ENCODE data around the gene SLC30A7.
"Not testable (repeated sequence)": the region's sequence is repeated elsewhere in the genome, so short reads cannot be mapped to it uniquely, and the experiment has no call there.

Gene SLC30A7

GRCh38 chr1:100942304-100943046, 46.6 kb downstream of the SLC30A7 start:
- no peak for DNase-seq

- DNase-seq = no peak
These were observed 47.6 kb downstream of the SLC30A7 start for GRCh38 chr1:100943533-100943932.

- not testable (repeated sequence) for DNase-seq
These were observed 50.2 kb downstream of the SLC30A7 start for GRCh38 chr1:100946064-100946463.

- not testable (repeated sequence) for DNase-seq
These were observed 51.9 kb downstream of the SLC30A7 start for GRCh38 chr1:100947816-100948215.

- not testable (repeated sequence) for DNase-seq
These were observed 53.0 kb downstream of the SLC30A7 start for GRCh38 chr1:100948721-100949405.

- peak; percentile 82 for DNase-seq
These were observed 53.7 kb downstream of the SLC30A7 start for GRCh38 chr1:100949515-100950158.

GRCh38 chr1:100950337-100950736, 54.4 kb downstream of the SLC30A7 start:
- DNase-seq = no peak

- DNase-seq = no peak
These were observed 54.9 kb downstream of the SLC30A7 start for GRCh38 chr1:100950781-100951180.

GRCh38 chr1:100952104-100952745, 56.3 kb downstream of the SLC30A7 start:
- no peak for DNase-seq

GRCh38 chr1:100952970-100953369, 57.1 kb downstream of the SLC30A7 start:
- DNase-seq = not testable (repeated sequence)

- no peak for DNase-seq
These were observed 58.3 kb downstream of the SLC30A7 start for GRCh38 chr1:100953960-100954730.

- no peak for DNase-seq
These were observed 59.4 kb downstream of the SLC30A7 start for GRCh38 chr1:100955322-100955721.

GRCh38 chr1:100959502-100960060, 63.7 kb downstream of the SLC30A7 start:
- DNase-seq = no peak

- no peak for DNase-seq
These were observed 64.2 kb downstream of the SLC30A7 start for GRCh38 chr1:100960098-100960497.

- no peak for DNase-seq
These were observed 72.7 kb downstream of the SLC30A7 start for GRCh38 chr1:100968621-100969020.

- no peak for DNase-seq
These were observed 73.4 kb downstream of the SLC30A7 start for GRCh38 chr1:100969327-100969726.

GRCh38 chr1:100971021-100971420, 75.1 kb downstream of the SLC30A7 start:
- DNase-seq = no peak

GRCh38 chr1:100972185-100972584, 76.3 kb downstream of the SLC30A7 start:
- no peak for DNase-seq

- DNase-seq = no peak
These were observed 81.0 kb downstream of the SLC30A7 start for GRCh38 chr1:100976936-100977335.

GRCh38 chr1:100979631-100980030, 83.7 kb downstream of the SLC30A7 start:
- DNase-seq = no peak

GRCh38 chr1:100982793-100983192, 86.9 kb downstream of the SLC30A7 start:
- no peak for DNase-seq

- no peak for DNase-seq
These were observed 92.2 kb downstream of the SLC30A7 start for GRCh38 chr1:100988121-100988520.

All from DMS153 (cell line).